Dendritic cell treated with granulocyte-macrophage colony-stimulating factor and Interleukin-4, amounts not matched to agents 40 ng/mL and 50 ng/mL, for 4 days (primary cell): ENCODE measurements around the gene MTCL1.

Experiments used
- H3K27ac Mint-ChIP-seq: one replicate; pipeline ENCODE4 v1.8.0; 2022; ENCODE audit warnings: mild to moderate bottlenecking, mixed read lengths
- H3K27me3 Mint-ChIP-seq: one replicate; pipeline ENCODE4 v1.8.0; 2022; ENCODE audit warnings: mild to moderate bottlenecking, mixed read lengths
- H3K36me3 Mint-ChIP-seq: one replicate; pipeline ENCODE4 v1.8.0; 2022; ENCODE audit warnings: low read depth, mixed read lengths
- H3K4me1 Mint-ChIP-seq: one replicate; pipeline ENCODE4 v1.8.0; 2022; ENCODE audit warnings: low read depth, mixed read lengths
- H3K4me3 Mint-ChIP-seq: one replicate; pipeline ENCODE4 v1.8.0; 2022; ENCODE audit warnings: mild to moderate bottlenecking, moderate library complexity, mixed read lengths
- H3K9me3 Mint-ChIP-seq: one replicate; pipeline ENCODE4 v1.8.0; 2022; ENCODE audit warnings: mixed read lengths
- intact Hi-C: fragments of 100-400 bp; cut with micrococcal nuclease; formaldehyde crosslinking; loops from one replicate; pipeline ENCODE4 v1.15.0; 2022

MTCL1 gene

GRCh38 chr18:8769509-8770095, 64.2 kb downstream of the MTCL1 start:
- no peaks in the 10 kb centered on the region for H3K27me3 Mint-ChIP-seq
- H3K27ac Mint-ChIP-seq, result no peak overlapping the region
- H3K4me1 Mint-ChIP-seq, result no peaks in the 10 kb centered on the region
- H3K9me3 Mint-ChIP-seq, result no peaks in the 10 kb centered on the region
- no peak overlapping the region for H3K4me3 Mint-ChIP-seq
- intact Hi-C loops, result no loop called here
- no peaks in the 10 kb centered on the region for H3K36me3 Mint-ChIP-seq

- Mint-ChIP-seq H3K4me3 (no peak overlapping the region), H3K4me1 (no peaks in the 10 kb centered on the region), H3K27me3 (no peaks in the 10 kb centered on the region), H3K36me3 (no peaks in the 10 kb centered on the region), H3K27ac (no peak overlapping the region), H3K9me3 (no peaks in the 10 kb centered on the region)
- intact Hi-C loops, result no loop called here
Observed at GRCh38 chr18:8770657-8771056, 65.3 kb downstream of the MTCL1 start.

DNA sequence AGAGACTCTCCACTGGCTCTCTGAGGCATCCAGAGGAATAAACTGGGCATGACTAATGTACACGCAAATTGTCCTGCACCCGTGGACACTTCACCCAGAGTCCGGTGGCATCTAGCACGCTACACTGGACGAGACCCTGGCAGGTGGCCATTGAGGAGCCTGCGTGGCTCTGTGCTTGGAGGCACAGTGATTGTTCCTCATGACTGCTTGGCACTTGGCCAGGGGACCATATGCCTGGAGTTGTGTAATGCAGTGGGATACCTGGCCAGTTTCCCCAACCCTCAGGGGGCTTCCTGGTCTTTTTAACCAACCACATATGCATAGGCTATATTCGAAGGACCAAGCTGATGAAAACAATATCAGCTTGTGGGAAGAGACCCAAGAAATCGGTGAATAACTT, 66.6 kb downstream of the MTCL1 start:
- intact Hi-C loops, result no loop called here
- no peak overlapping the region for H3K27ac Mint-ChIP-seq
- H3K4me3 Mint-ChIP-seq, result no peak overlapping the region
- no peaks in the 10 kb centered on the region for H3K9me3 Mint-ChIP-seq
- no peaks in the 10 kb centered on the region for H3K36me3 Mint-ChIP-seq
- H3K4me1 Mint-ChIP-seq, result no peaks in the 10 kb centered on the region
- no peaks in the 10 kb centered on the region for H3K27me3 Mint-ChIP-seq

GRCh38 chr18:8773980-8774379, 68.6 kb downstream of the MTCL1 start:
- intact Hi-C loops, result no loop called here
- no peak overlapping the region for H3K4me3 Mint-ChIP-seq
- H3K27me3 Mint-ChIP-seq, result peaks cover 3% of the 10 kb centered on the region
- H3K4me1 Mint-ChIP-seq, result no peaks in the 10 kb centered on the region
- H3K36me3 Mint-ChIP-seq, result peaks cover 5% of the 10 kb centered on the region
- no peak overlapping the region for H3K27ac Mint-ChIP-seq
- no peaks in the 10 kb centered on the region for H3K9me3 Mint-ChIP-seq

- no peaks in the 10 kb centered on the region for H3K4me1 Mint-ChIP-seq
- H3K27me3 Mint-ChIP-seq, result peaks cover 3% of the 10 kb centered on the region
- H3K27ac Mint-ChIP-seq, result no peak overlapping the region
Observed at GRCh38 chr18:8776013-8776943, 70.9 kb downstream of the MTCL1 start.

DNA sequence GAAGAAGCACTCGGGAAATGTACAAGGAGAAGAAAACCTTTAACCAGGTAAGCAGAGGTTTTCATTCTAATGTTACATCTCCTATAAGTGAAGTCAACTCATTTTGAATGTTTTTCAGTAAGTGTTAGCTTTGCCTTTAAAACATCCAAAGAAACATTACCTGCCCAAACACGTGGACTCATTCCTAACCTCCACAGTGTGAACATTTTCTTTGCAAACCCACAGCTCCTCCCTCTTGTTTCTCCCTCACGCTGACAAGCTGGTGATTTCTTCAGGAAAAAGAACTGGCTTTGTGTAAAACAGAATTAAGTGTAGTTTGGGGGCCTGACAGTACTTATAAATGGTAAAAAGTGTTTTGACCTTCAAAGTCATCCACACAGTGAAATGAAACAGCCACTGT, 72.5 kb downstream of the MTCL1 start:
- no peaks in the 10 kb centered on the region for H3K4me1 Mint-ChIP-seq
- intact Hi-C loops, result no loop called here
- no peak overlapping the region for H3K27ac Mint-ChIP-seq
- H3K9me3 Mint-ChIP-seq, result no peaks in the 10 kb centered on the region
- H3K27me3 Mint-ChIP-seq, result peaks cover 6% of the 10 kb centered on the region
- peaks cover 14% of the 10 kb centered on the region for H3K36me3 Mint-ChIP-seq
- no peak overlapping the region for H3K4me3 Mint-ChIP-seq

More at GRCh38 chr18:8776013-8776943, 70.9 kb downstream of the MTCL1 start:
- no peak overlapping the region for H3K4me3 Mint-ChIP-seq
- intact Hi-C loops, result no loop called here
- peaks cover 14% of the 10 kb centered on the region for H3K36me3 Mint-ChIP-seq
- no peaks in the 10 kb centered on the region for H3K9me3 Mint-ChIP-seq

GRCh38 chr18:8778386-8778785, 73.0 kb downstream of the MTCL1 start:
- H3K4me1 Mint-ChIP-seq, result no peaks in the 10 kb centered on the region
- H3K27ac Mint-ChIP-seq, result no peak overlapping the region
- peaks cover 6% of the 10 kb centered on the region for H3K27me3 Mint-ChIP-seq
- intact Hi-C loops, result no loop called here
- H3K36me3 Mint-ChIP-seq, result peaks cover 16% of the 10 kb centered on the region
- no peaks in the 10 kb centered on the region for H3K9me3 Mint-ChIP-seq
- H3K4me3 Mint-ChIP-seq, result no peak overlapping the region

DNA sequence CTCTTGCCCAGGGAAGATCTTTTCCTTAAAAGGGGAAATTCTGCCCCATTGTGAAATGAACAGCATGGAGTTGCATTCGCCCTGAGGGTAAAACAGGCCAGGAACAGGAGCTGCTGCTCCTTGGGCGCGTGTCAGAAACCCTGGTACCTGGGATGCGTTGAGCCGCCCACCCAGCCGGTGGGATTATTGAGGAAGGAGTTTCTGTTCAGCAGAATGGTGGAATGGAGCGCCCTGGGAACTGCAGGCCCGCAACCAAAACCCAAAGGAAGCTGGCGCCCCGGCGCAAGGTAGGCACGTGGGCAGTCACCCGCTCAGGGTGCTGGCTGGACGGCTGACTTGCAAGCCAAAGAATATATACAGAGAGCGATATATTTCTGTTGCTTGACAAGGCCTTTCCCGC, 73.5 kb downstream of the MTCL1 start:
- H3K27me3 Mint-ChIP-seq, result peaks cover 6% of the 10 kb centered on the region
- no peak overlapping the region for H3K4me3 Mint-ChIP-seq
- peaks cover 20% of the 10 kb centered on the region for H3K36me3 Mint-ChIP-seq
- H3K27ac Mint-ChIP-seq, result no peak overlapping the region
- intact Hi-C loops, result no loop called here
- H3K4me1 Mint-ChIP-seq, result no peaks in the 10 kb centered on the region
- H3K9me3 Mint-ChIP-seq, result no peaks in the 10 kb centered on the region

DNA sequence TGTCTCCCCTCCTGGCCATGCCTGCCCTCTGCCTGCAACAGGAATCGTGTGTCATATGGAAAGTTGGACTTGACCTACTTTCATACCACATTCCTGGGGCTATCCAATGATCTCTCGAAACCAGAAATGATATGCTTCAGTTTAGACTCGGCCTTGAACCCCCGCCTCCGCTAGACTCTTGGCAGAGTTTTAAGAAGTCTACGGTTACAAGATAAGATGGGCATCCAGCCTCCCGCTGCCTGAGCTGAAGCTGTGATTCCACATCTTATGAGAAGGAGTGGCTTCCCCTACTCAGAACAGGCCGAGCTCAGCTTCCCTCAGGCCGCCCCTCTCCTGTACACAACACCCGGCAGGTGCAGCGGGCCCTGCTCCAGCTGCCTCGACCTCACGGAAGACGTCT, 73.9 kb downstream of the MTCL1 start:
- Mint-ChIP-seq H3K27ac (no peak overlapping the region), H3K9me3 (no peaks in the 10 kb centered on the region), H3K4me3 (no peak overlapping the region), H3K36me3 (peaks cover 24% of the 10 kb centered on the region), H3K27me3 (peaks cover 6% of the 10 kb centered on the region), H3K4me1 (no peaks in the 10 kb centered on the region)
- intact Hi-C loops, result no loop called here

GRCh38 chr18:8780227-8780626, 74.9 kb downstream of the MTCL1 start:
- Mint-ChIP-seq H3K9me3 (no peaks in the 10 kb centered on the region), H3K4me3 (no peak overlapping the region), H3K4me1 (no peaks in the 10 kb centered on the region), H3K27ac (no peak overlapping the region), H3K36me3 (peaks cover 33% of the 10 kb centered on the region), H3K27me3 (peaks cover 6% of the 10 kb centered on the region)
- intact Hi-C loops, result no loop called here

DNA sequence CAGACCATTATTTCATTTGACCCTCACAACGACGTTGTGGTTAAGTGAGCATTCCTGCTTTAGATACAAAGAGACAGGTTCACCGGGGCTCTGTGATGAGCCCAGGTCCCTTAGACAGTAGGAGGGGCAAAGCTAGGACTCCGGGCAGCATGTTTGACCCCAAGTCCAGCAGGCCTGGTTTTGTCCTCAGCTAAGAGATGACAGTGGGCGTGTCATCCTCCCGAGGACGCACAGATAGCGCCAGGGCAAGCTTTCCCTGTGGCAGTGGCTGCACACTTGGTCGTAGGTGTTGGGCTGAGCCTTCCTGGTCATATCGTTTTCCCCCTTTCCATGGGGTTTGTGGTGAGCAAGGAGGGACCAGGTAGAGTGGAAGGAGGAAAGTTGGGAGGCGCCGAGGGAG, 76.3 kb downstream of the MTCL1 start:
- Mint-ChIP-seq H3K4me3 (no peak overlapping the region), H3K27me3 (peaks cover 7% of the 10 kb centered on the region), H3K36me3 (peaks cover 34% of the 10 kb centered on the region), H3K9me3 (no peaks in the 10 kb centered on the region), H3K27ac (no peak overlapping the region), H3K4me1 (peaks cover 7% of the 10 kb centered on the region)
- intact Hi-C loops, result no loop called here

GRCh38 chr18:8783335-8783993, 78.1 kb downstream of the MTCL1 start:
- Mint-ChIP-seq H3K27ac (no peak overlapping the region), H3K9me3 (no peaks in the 10 kb centered on the region), H3K27me3 (peaks cover 4% of the 10 kb centered on the region), H3K4me3 (no peak overlapping the region), H3K36me3 (peaks cover 34% of the 10 kb centered on the region), H3K4me1 (peaks cover 11% of the 10 kb centered on the region)
- intact Hi-C loops, result no loop called here

- Mint-ChIP-seq H3K27ac (no peak overlapping the region), H3K36me3 (peaks cover 28% of the 10 kb centered on the region), H3K4me1 (peaks cover 11% of the 10 kb centered on the region), H3K27me3 (peaks cover 4% of the 10 kb centered on the region), H3K4me3 (no peak overlapping the region), H3K9me3 (no peaks in the 10 kb centered on the region)
- intact Hi-C loops, result no loop called here
Observed at GRCh38 chr18:8783994-8784530, 78.7 kb downstream of the MTCL1 start.

DNA sequence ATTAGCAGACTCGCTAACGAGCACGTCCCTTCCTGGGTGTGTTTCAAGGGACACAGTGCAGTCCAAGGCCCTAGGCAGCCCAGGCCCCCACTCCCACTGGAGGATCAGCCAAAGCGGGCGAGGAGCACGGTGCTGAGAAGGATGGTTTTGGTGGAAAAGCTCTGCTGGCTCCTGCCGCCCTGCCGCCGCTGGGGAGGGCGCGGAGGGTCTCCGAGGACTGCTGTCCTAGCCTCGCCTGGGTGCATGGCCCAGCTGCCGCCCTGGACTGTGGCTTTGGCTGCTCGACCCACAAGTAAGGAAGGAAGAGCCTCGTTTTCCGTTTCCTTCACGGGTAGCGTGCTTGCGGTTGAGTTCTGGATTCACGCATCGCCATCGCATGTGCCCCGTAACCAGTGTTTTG, 79.9 kb downstream of the MTCL1 start:
- Mint-ChIP-seq H3K27ac (no peak overlapping the region), H3K9me3 (no peaks in the 10 kb centered on the region), H3K4me1 (peaks cover 11% of the 10 kb centered on the region), H3K36me3 (peaks cover 20% of the 10 kb centered on the region), H3K27me3 (peaks cover 4% of the 10 kb centered on the region), H3K4me3 (no peak overlapping the region)
- intact Hi-C loops, result no loop called here
